ENCODE results near the gene CHRND. TPM values are rescaled to one million over a fixed set of nuclear protein-coding genes. Genes with fewer than 3 reads are reported as not detected.

Gene CHRND
- total and polyA plus RNA-seq, 4 donors: not detected

DNA sequence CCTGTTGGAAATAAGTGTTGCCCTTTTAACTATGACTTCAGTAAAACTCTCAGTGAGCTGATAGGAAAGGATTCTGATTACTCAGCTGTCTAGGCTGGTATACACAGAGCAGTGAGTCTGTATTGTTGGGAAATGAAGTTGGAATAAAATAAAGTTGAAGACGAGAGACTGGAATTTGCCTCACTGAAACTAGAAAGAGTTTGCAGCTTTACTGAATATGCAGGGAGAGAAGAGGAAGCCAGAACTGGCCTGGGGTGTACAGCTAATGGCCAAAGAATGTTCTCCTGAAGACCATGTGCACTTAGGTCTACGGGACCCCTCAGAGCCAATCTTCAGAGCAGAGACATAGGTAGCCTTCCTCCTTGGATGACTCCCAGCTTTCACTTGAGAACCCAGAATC, 51.0 kb downstream of the CHRND start:
- H3K36me3 ChIP-seq (ENCODE audit: control insufficient read depth in 4 of 4, insufficient read depth in 3 of 4, low read depth in 1 of 4, low read length in 3 of 4): peaks cover 0 to 4% (median under 1%) of the 10 kb centered on the region in 4 donors
- no peak for DNase-seq (ENCODE audit: low spot score)
- no peak overlapping the region for H3K9ac ChIP-seq (ENCODE audit: low read depth in 1 of 2, low read length in 2 of 2)
- TF ChIP-seq SP1 (IDR thresholded peaks at IDR 0.05): no peak
- TF ChIP-seq HNF4A (conservative IDR thresholded peaks at IDR 0.05): peak in 1 of 2 donors; percentile 25
- TF ChIP-seq RXRA (IDR thresholded peaks at IDR 0.05): peak in 1 of 2 donors; percentile 28
- no peak overlapping the region for H3K4me3 ChIP-seq (ENCODE audit: low read depth in 1 of 3, low read length in 3 of 3)
- no peaks in the 10 kb centered on the region for H3K9me3 ChIP-seq (ENCODE audit: control insufficient read depth in 4 of 4, low read length in 3 of 4)
- H3K27me3 ChIP-seq (ENCODE audit: control insufficient read depth in 4 of 4, insufficient read depth in 4 of 4, low read length in 3 of 4): no peaks in the 10 kb centered on the region
- peaks cover 12 to 70% (median 51%) of the 10 kb centered on the region in 4 donors for H3K4me1 ChIP-seq (ENCODE audit: control insufficient read depth in 4 of 4, insufficient read depth in 4 of 4, low read length in 3 of 4)
- 38% methylated on average over 2 of the region's 2 CpGs for WGBS
- peak overlapping the region; percentile 47 to 55 for H3K27ac ChIP-seq (ENCODE audit: low read depth in 1 of 2, low read length in 2 of 2)

DNA sequence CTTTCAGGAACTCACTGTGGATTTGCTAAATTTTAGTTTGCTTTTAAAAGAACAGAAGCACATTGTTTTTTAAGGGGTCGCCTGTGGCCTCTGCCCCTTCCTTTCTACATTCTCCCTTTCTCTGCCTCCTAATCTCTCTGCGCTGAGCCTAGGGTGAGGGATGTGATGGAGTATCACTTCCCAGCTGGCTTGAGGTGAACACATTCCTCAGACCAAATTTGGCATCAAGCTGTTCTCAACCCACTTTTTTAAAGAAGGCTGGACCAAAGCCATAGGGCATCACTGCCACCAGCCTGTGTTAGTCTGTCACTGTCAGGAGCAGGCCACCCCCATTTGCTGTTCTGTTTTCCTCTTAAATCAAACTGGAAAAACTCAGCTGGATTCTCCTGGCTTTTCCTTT, 51.9 kb downstream of the CHRND start:
- peaks cover 8 to 65% (median 49%) of the 10 kb centered on the region in 4 donors for H3K4me1 ChIP-seq (ENCODE audit: control insufficient read depth in 4 of 4, insufficient read depth in 4 of 4, low read length in 3 of 4)
- H3K27ac ChIP-seq (ENCODE audit: low read depth in 1 of 2, low read length in 2 of 2): no peak overlapping the region
- H3K9ac ChIP-seq (ENCODE audit: low read depth in 1 of 2, low read length in 2 of 2): no peak overlapping the region
- 93% methylated on average over 2 of the region's 2 CpGs for WGBS
- peaks cover 0 to 6% (median 3%) of the 10 kb centered on the region in 4 donors for H3K36me3 ChIP-seq (ENCODE audit: control insufficient read depth in 4 of 4, insufficient read depth in 3 of 4, low read depth in 1 of 4, low read length in 3 of 4)
- H3K4me3 ChIP-seq (ENCODE audit: low read depth in 1 of 3, low read length in 3 of 3): no peak overlapping the region
- H3K27me3 ChIP-seq (ENCODE audit: control insufficient read depth in 4 of 4, insufficient read depth in 4 of 4, low read length in 3 of 4): no peaks in the 10 kb centered on the region
- H3K9me3 ChIP-seq (ENCODE audit: control insufficient read depth in 4 of 4, low read length in 3 of 4): no peaks in the 10 kb centered on the region
- TF ChIP-seq, protein P1, sequence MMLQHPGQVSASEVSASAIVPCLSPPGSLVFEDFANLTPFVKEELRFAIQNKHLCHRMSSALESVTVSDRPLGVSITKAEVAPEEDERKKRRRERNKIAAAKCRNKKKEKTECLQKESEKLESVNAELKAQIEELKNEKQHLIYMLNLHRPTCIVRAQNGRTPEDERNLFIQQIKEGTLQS (IDR thresholded peaks at IDR 0.05): no peak
- TF ChIP-seq TAF1 (conservative IDR thresholded peaks at IDR 0.05): no peak
- no peak for TF ChIP-seq HNF4G (IDR thresholded peaks at IDR 0.05)
- no peak for TF ChIP-seq SP1 (IDR thresholded peaks at IDR 0.05)
- TF ChIP-seq JUND (IDR thresholded peaks at IDR 0.05): no peak
- TF ChIP-seq HNF4A (conservative IDR thresholded peaks at IDR 0.05): no peak
- TF ChIP-seq GABPA (IDR thresholded peaks at IDR 0.05 in 1 of 2, conservative IDR thresholded peaks at IDR 0.05 in 1 of 2): no peak
- TF ChIP-seq YY1 (IDR thresholded peaks at IDR 0.05): no peak
- TF ChIP-seq FOXA1 (IDR thresholded peaks at IDR 0.05): no peak
- TF ChIP-seq, protein P2, sequence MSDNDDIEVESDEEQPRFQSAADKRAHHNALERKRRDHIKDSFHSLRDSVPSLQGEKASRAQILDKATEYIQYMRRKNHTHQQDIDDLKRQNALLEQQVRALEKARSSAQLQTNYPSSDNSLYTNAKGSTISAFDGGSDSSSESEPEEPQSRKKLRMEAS (IDR thresholded peaks at IDR 0.05): no peak
- TF ChIP-seq, protein P3, sequence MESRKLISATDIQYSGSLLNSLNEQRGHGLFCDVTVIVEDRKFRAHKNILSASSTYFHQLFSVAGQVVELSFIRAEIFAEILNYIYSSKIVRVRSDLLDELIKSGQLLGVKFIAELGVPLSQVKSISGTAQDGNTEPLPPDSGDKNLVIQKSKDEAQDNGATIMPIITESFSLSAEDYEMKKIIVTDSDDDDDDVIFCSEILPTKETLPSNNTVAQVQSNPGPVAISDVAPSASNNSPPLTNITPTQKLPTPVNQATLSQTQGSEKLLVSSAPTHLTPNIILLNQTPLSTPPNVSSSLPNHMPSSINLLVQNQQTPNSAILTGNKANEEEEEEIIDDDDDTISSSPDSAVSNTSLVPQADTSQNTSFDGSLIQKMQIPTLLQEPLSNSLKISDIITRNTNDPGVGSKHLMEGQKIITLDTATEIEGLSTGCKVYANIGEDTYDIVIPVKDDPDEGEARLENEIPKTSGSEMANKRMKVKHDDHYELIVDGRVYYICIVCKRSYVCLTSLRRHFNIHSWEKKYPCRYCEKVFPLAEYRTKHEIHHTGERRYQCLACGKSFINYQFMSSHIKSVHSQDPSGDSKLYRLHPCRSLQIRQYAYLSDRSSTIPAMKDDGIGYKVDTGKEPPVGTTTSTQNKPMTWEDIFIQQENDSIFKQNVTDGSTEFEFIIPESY (IDR thresholded peaks at IDR 0.05): no peak
- no peak for TF ChIP-seq EGR1 (IDR thresholded peaks at IDR 0.05; ENCODE audit: low read depth in 2 of 2)
- TF ChIP-seq RXRA (IDR thresholded peaks at IDR 0.05): no peak
- TF ChIP-seq, protein P4, sequence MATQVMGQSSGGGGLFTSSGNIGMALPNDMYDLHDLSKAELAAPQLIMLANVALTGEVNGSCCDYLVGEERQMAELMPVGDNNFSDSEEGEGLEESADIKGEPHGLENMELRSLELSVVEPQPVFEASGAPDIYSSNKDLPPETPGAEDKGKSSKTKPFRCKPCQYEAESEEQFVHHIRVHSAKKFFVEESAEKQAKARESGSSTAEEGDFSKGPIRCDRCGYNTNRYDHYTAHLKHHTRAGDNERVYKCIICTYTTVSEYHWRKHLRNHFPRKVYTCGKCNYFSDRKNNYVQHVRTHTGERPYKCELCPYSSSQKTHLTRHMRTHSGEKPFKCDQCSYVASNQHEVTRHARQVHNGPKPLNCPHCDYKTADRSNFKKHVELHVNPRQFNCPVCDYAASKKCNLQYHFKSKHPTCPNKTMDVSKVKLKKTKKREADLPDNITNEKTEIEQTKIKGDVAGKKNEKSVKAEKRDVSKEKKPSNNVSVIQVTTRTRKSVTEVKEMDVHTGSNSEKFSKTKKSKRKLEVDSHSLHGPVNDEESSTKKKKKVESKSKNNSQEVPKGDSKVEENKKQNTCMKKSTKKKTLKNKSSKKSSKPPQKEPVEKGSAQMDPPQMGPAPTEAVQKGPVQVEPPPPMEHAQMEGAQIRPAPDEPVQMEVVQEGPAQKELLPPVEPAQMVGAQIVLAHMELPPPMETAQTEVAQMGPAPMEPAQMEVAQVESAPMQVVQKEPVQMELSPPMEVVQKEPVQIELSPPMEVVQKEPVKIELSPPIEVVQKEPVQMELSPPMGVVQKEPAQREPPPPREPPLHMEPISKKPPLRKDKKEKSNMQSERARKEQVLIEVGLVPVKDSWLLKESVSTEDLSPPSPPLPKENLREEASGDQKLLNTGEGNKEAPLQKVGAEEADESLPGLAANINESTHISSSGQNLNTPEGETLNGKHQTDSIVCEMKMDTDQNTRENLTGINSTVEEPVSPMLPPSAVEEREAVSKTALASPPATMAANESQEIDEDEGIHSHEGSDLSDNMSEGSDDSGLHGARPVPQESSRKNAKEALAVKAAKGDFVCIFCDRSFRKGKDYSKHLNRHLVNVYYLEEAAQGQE (IDR thresholded peaks at IDR 0.05): no peak
- no peak for TF ChIP-seq RAD21 (IDR thresholded peaks at IDR 0.05)
- TF ChIP-seq, protein P5, sequence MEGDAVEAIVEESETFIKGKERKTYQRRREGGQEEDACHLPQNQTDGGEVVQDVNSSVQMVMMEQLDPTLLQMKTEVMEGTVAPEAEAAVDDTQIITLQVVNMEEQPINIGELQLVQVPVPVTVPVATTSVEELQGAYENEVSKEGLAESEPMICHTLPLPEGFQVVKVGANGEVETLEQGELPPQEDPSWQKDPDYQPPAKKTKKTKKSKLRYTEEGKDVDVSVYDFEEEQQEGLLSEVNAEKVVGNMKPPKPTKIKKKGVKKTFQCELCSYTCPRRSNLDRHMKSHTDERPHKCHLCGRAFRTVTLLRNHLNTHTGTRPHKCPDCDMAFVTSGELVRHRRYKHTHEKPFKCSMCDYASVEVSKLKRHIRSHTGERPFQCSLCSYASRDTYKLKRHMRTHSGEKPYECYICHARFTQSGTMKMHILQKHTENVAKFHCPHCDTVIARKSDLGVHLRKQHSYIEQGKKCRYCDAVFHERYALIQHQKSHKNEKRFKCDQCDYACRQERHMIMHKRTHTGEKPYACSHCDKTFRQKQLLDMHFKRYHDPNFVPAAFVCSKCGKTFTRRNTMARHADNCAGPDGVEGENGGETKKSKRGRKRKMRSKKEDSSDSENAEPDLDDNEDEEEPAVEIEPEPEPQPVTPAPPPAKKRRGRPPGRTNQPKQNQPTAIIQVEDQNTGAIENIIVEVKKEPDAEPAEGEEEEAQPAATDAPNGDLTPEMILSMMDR (IDR thresholded peaks at IDR 0.05; ENCODE audit: low read depth, low read length, missing input control): no peak
- TF ChIP-seq NR2F2 (IDR thresholded peaks at IDR 0.05): no peak
- TF ChIP-seq FOXA2 (IDR thresholded peaks at IDR 0.05): no peak
- no peak for DNase-seq (ENCODE audit: low spot score)

All from liver (tissue), 9 donors.